GM23338 (cell line): ENCODE data around the gene EIF4EBP3. TPM values are rescaled to one million over a fixed set of nuclear protein-coding genes. Genes with fewer than 3 reads are reported as not detected.

Experiments used
- ATAC-seq: fragments of 200-7000 bp; cut with Tn5 transposase; 3 replicates; pipeline ENCODE4 v1.9.1; 2020
- DNase-seq: peaks from one replicate; pipeline ENCODE4 v3.0.0-alpha.2; 2015; ENCODE audit warnings: low spot score
- H2AFZ ChIP-seq: fragments of 200-600 bp; sonication (generic); 2 replicates; pipeline ENCODE4 v1.8.0; 2016; ENCODE audit warnings: antibody characterized with exemption, mild to moderate bottlenecking, moderate library complexity
- H3F3A ChIP-seq: fragments of 200-600 bp; sonication (generic); replicated peaks from 2 replicates; pipeline ENCODE4 v1.8.0; 2017; ENCODE audit warnings: antibody characterized with exemption, mixed run types, low read depth
- H3K27ac ChIP-seq: fragments of 200-600 bp; sonication (generic); 2 replicates; pipeline ENCODE4 v1.6.1; 2016; ENCODE audit warnings: low read depth
- H3K27me3 ChIP-seq: fragments of 200-600 bp; sonication (generic); 2 replicates; pipeline ENCODE4 v1.8.0; 2016; ENCODE audit warnings: mild to moderate bottlenecking, mixed run types, moderate library complexity; ENCODE audit not compliant: insufficient read depth
- H3K36me3 ChIP-seq: fragments of 200-600 bp; sonication (generic); 2 replicates; pipeline ENCODE4 v1.8.0; 2016; ENCODE audit warnings: mild to moderate bottlenecking; ENCODE audit not compliant: insufficient read depth
- H3K4me1 ChIP-seq: fragments of 200-600 bp; sonication (generic); 2 replicates; pipeline ENCODE4 v1.8.0; 2016; ENCODE audit warnings: mild to moderate bottlenecking, moderate library complexity; ENCODE audit not compliant: insufficient read depth
- H3K4me2 ChIP-seq: fragments of 200-600 bp; sonication (generic); 2 replicates; pipeline ENCODE4 v1.7.1; 2017; ENCODE audit warnings: mixed run types
- H3K4me3 ChIP-seq: fragments of 200-600 bp; sonication (generic); 2 replicates; pipeline ENCODE4 v1.6.1; 2016; ENCODE audit warnings: mixed run types
- H3K79me2 ChIP-seq: fragments of 200-600 bp; sonication (generic); replicated peaks from 2 replicates; pipeline ENCODE4 v1.8.0; 2017; ENCODE audit warnings: mild to moderate bottlenecking; ENCODE audit not compliant: insufficient read depth
- H3K9me2 ChIP-seq: fragments of 200-600 bp; sonication (generic); 2 replicates; pipeline ENCODE4 v1.8.0; 2017; ENCODE audit not compliant: insufficient read depth
- H4K20me1 ChIP-seq: fragments of 200-600 bp; sonication (generic); replicated peaks from 2 replicates; pipeline ENCODE4 v1.8.0; 2017; ENCODE audit warnings: mild to moderate bottlenecking; ENCODE audit not compliant: insufficient read depth
- H3K27ac Mint-ChIP-seq: 2 replicates; pipeline ENCODE4 v1.8.0; 2020; ENCODE audit warnings: inconsistent platforms, mild to moderate bottlenecking, moderate library complexity, mixed read lengths
- H3K27me3 Mint-ChIP-seq: 3 replicates; pipeline ENCODE4 v1.8.0; 2022; ENCODE audit warnings: low read depth, mild to moderate bottlenecking, moderate library complexity, mixed read lengths, inconsistent platforms; ENCODE audit not compliant: insufficient read depth, poor library complexity
- H3K36me3 Mint-ChIP-seq: 3 replicates; pipeline ENCODE4 v1.8.0; 2021; ENCODE audit warnings: low read depth, mild to moderate bottlenecking, inconsistent platforms, moderate library complexity, mixed read lengths
- H3K4me1 Mint-ChIP-seq: 3 replicates; pipeline ENCODE4 v1.8.0; 2020; ENCODE audit warnings: mild to moderate bottlenecking, inconsistent platforms, mixed read lengths
- H3K4me3 Mint-ChIP-seq: 3 replicates; pipeline ENCODE4 v1.8.0; 2021; ENCODE audit warnings: moderate library complexity, mild to moderate bottlenecking, inconsistent platforms, mixed read lengths
- H3K9me3 Mint-ChIP-seq: 3 replicates; pipeline ENCODE4 v1.8.0; 2020; ENCODE audit warnings: moderate library complexity, mild to moderate bottlenecking, inconsistent platforms, mixed read lengths
- CREB1 ChIP-seq: fragments of 250-450 bp; sonication (Bioruptor Pico); IDR thresholded peaks from 2 replicates; pipeline ENCODE4 v1.5.0; 2020; ENCODE audit warnings: low read depth, mild to moderate bottlenecking, moderate library complexity
- EZH2 ChIP-seq: fragments of 200-600 bp; sonication (generic); IDR thresholded peaks from one replicate; pipeline ENCODE4 v1.8.0; 2017; ENCODE audit warnings: antibody characterized with exemption, mild to moderate bottlenecking, low read depth; ENCODE audit not compliant: unreplicated experiment
- EZH2phosphoT487 ChIP-seq: fragments of 200-600 bp; sonication (generic); IDR thresholded peaks from one replicate; pipeline ENCODE4 v1.8.1; 2018; ENCODE audit warnings: antibody characterized with exemption; ENCODE audit not compliant: unreplicated experiment
- JUNB ChIP-seq: IDR thresholded peaks from one replicate; pipeline ENCODE4 v1.6.1; 2016; ENCODE audit warnings: antibody characterized with exemption; ENCODE audit not compliant: unreplicated experiment
- NANOG ChIP-seq: IDR thresholded peaks from 2 replicates; pipeline ENCODE4 v1.6.1; 2016; ENCODE audit warnings: antibody characterized with exemption, borderline replicate concordance
- POLR2AphosphoS5 ChIP-seq: IDR thresholded peaks from 2 replicates; pipeline ENCODE4 v1.6.1; 2016; ENCODE audit warnings: antibody characterized with exemption, low read depth
- STAT1 ChIP-seq: IDR thresholded peaks from one replicate; pipeline ENCODE4 v1.6.1; 2016; ENCODE audit warnings: antibody characterized with exemption; ENCODE audit not compliant: unreplicated experiment
- ZNF114 ChIP-seq: fragments of 250-450 bp; sonication (Bioruptor Pico); IDR thresholded peaks from 2 replicates; pipeline ENCODE4 v1.5.0; 2020; ENCODE audit warnings: mild to moderate bottlenecking, moderate library complexity
- ZNF331 ChIP-seq: fragments of 250-450 bp; sonication (Bioruptor Pico); IDR thresholded peaks from 2 replicates; pipeline ENCODE4 v1.5.0; 2020; ENCODE audit warnings: low read depth, mild to moderate bottlenecking, moderate library complexity
- polyA plus RNA-seq: library from polyadenylated mRNA; unstranded; fragments of >200 nt; fragmentation: Nextera tagmentation; extraction: Ambion mirVana; gene quantifications from 2 replicates; pipeline ENCODE4 v1.2.1, GENCODE V29; 2016
- total RNA-seq: library from RNA; depleted of rRNA; stranded (reverse); fragments of >200 nt; shearing (Covaris generic); gene quantifications from 2 replicates; pipeline ENCODE4 v1.2.3, GENCODE V29; 2014
- TF ChIP-seq, protein P1 (sequence below): IDR thresholded peaks from 2 replicates; pipeline ENCODE4 v1.6.1; 2016; ENCODE audit warnings: antibody characterized with exemption
- TF ChIP-seq, protein P2 (sequence below), 2 experiments: fragments of 200-600 bp in 1 of 2; sonication (generic) in 1 of 2; conservative IDR thresholded peaks; 2 replicates each; pipeline versions ENCODE4 v1.5.1 to v1.6.1; 2016 to 2017; ENCODE audit warnings: antibody characterized with exemption in 2 of 2, low read depth in 2 of 2, mild to moderate bottlenecking in 2 of 2, moderate library complexity in 1 of 2
- TF ChIP-seq, protein P3 (sequence below): IDR thresholded peaks from one replicate; pipeline ENCODE4 v1.6.1; 2018; ENCODE audit warnings: antibody characterized with exemption; ENCODE audit not compliant: unreplicated experiment
- TF ChIP-seq, protein P4 (sequence below): fragments of 250-450 bp; sonication (Bioruptor Pico); IDR thresholded peaks from 2 replicates; pipeline ENCODE4 v1.5.0; 2020; ENCODE audit warnings: mild to moderate bottlenecking, moderate library complexity

Gene EIF4EBP3
- total and polyA plus RNA-seq, 2 experiments from 2014 or later, result 2.4 to 21.5 TPM

DNA sequence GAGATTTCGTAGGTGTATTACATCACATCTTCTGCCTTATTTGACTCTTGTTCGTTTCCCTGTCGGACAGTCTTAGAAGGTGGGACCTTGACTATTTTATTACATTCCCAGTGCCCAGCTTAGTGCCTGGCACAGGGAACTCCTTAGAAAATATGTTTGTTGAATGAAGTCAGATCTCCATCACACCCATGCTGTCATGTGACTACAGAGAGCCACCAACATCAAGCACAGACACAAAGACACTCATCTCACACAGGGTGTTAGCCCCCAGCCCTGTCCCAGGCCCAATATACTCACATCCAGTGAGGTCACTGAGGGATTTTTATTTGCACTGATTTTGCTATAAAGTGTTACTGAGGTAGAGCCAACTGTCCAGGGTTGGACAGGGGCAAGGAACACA lies 10.5 kb downstream of the EIF4EBP3 start:
- H4K20me1 ChIP-seq, result no peaks in the 10 kb centered on the region; the same call in 1 of the 2 replicates
- DNase-seq (no peak), ATAC-seq (no peak)
- H3K27ac Mint-ChIP-seq, result peak overlapping the region; percentile 93
- TF ChIP-seq ZNF331 (CRISPR knock-in tag) (no peak), JUNB (no peak), EZH2 (no peak), NANOG (no peak), CREB1 (CRISPR knock-in tag) (no peak), ZNF114 (CRISPR knock-in tag) (no peak), STAT1 (no peak), POLR2AphosphoS5 (no peak), EZH2phosphoT487 (no peak)
- TF ChIP-seq, protein P1, sequence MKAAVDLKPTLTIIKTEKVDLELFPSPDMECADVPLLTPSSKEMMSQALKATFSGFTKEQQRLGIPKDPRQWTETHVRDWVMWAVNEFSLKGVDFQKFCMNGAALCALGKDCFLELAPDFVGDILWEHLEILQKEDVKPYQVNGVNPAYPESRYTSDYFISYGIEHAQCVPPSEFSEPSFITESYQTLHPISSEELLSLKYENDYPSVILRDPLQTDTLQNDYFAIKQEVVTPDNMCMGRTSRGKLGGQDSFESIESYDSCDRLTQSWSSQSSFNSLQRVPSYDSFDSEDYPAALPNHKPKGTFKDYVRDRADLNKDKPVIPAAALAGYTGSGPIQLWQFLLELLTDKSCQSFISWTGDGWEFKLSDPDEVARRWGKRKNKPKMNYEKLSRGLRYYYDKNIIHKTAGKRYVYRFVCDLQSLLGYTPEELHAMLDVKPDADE, result no peak
- TF ChIP-seq, protein P2, sequence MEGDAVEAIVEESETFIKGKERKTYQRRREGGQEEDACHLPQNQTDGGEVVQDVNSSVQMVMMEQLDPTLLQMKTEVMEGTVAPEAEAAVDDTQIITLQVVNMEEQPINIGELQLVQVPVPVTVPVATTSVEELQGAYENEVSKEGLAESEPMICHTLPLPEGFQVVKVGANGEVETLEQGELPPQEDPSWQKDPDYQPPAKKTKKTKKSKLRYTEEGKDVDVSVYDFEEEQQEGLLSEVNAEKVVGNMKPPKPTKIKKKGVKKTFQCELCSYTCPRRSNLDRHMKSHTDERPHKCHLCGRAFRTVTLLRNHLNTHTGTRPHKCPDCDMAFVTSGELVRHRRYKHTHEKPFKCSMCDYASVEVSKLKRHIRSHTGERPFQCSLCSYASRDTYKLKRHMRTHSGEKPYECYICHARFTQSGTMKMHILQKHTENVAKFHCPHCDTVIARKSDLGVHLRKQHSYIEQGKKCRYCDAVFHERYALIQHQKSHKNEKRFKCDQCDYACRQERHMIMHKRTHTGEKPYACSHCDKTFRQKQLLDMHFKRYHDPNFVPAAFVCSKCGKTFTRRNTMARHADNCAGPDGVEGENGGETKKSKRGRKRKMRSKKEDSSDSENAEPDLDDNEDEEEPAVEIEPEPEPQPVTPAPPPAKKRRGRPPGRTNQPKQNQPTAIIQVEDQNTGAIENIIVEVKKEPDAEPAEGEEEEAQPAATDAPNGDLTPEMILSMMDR (conservative IDR thresholded peaks at IDR 0.05; ENCODE audit: low read depth in 2 of 2), result no peak
- TF ChIP-seq, protein P3, sequence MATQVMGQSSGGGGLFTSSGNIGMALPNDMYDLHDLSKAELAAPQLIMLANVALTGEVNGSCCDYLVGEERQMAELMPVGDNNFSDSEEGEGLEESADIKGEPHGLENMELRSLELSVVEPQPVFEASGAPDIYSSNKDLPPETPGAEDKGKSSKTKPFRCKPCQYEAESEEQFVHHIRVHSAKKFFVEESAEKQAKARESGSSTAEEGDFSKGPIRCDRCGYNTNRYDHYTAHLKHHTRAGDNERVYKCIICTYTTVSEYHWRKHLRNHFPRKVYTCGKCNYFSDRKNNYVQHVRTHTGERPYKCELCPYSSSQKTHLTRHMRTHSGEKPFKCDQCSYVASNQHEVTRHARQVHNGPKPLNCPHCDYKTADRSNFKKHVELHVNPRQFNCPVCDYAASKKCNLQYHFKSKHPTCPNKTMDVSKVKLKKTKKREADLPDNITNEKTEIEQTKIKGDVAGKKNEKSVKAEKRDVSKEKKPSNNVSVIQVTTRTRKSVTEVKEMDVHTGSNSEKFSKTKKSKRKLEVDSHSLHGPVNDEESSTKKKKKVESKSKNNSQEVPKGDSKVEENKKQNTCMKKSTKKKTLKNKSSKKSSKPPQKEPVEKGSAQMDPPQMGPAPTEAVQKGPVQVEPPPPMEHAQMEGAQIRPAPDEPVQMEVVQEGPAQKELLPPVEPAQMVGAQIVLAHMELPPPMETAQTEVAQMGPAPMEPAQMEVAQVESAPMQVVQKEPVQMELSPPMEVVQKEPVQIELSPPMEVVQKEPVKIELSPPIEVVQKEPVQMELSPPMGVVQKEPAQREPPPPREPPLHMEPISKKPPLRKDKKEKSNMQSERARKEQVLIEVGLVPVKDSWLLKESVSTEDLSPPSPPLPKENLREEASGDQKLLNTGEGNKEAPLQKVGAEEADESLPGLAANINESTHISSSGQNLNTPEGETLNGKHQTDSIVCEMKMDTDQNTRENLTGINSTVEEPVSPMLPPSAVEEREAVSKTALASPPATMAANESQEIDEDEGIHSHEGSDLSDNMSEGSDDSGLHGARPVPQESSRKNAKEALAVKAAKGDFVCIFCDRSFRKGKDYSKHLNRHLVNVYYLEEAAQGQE, result no peak
- TF ChIP-seq, protein P4, sequence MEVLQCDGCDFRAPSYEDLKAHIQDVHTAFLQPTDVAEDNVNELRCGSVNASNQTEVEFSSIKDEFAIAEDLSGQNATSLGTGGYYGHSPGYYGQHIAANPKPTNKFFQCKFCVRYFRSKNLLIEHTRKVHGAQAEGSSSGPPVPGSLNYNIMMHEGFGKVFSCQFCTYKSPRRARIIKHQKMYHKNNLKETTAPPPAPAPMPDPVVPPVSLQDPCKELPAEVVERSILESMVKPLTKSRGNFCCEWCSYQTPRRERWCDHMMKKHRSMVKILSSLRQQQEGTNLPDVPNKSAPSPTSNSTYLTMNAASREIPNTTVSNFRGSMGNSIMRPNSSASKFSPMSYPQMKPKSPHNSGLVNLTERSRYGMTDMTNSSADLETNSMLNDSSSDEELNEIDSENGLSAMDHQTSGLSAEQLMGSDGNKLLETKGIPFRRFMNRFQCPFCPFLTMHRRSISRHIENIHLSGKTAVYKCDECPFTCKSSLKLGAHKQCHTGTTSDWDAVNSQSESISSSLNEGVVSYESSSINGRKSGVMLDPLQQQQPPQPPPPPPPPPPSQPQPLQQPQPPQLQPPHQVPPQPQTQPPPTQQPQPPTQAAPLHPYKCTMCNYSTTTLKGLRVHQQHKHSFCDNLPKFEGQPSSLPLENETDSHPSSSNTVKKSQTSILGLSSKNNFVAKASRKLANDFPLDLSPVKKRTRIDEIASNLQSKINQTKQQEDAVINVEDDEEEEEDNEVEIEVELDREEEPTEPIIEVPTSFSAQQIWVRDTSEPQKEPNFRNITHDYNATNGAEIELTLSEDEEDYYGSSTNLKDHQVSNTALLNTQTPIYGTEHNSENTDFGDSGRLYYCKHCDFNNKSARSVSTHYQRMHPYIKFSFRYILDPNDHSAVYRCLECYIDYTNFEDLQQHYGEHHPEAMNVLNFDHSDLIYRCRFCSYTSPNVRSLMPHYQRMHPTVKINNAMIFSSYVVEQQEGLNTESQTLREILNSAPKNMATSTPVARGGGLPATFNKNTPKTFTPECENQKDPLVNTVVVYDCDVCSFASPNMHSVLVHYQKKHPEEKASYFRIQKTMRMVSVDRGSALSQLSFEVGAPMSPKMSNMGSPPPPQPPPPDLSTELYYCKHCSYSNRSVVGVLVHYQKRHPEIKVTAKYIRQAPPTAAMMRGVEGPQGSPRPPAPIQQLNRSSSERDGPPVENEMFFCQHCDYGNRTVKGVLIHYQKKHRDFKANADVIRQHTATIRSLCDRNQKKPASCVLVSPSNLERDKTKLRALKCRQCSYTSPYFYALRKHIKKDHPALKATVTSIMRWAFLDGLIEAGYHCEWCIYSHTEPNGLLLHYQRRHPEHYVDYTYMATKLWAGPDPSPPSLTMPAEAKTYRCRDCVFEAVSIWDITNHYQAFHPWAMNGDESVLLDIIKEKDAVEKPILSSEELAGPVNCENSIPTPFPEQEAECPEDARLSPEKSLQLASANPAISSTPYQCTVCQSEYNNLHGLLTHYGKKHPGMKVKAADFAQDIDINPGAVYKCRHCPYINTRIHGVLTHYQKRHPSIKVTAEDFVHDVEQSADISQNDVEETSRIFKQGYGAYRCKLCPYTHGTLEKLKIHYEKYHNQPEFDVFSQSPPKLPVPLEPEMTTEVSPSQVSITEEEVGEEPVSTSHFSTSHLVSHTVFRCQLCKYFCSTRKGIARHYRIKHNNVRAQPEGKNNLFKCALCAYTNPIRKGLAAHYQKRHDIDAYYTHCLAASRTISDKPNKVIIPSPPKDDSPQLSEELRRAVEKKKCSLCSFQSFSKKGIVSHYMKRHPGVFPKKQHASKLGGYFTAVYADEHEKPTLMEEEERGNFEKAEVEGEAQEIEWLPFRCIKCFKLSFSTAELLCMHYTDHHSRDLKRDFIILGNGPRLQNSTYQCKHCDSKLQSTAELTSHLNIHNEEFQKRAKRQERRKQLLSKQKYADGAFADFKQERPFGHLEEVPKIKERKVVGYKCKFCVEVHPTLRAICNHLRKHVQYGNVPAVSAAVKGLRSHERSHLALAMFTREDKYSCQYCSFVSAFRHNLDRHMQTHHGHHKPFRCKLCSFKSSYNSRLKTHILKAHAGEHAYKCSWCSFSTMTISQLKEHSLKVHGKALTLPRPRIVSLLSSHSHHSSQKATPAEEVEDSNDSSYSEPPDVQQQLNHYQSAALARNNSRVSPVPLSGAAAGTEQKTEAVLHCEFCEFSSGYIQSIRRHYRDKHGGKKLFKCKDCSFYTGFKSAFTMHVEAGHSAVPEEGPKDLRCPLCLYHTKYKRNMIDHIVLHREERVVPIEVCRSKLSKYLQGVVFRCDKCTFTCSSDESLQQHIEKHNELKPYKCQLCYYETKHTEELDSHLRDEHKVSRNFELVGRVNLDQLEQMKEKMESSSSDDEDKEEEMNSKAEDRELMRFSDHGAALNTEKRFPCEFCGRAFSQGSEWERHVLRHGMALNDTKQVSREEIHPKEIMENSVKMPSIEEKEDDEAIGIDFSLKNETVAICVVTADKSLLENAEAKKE, result no peak
- H3K4me2 ChIP-seq, result peak overlapping the region; percentile 85
- no peaks in the 10 kb centered on the region for H3K27me3 ChIP-seq
- H3K4me3 ChIP-seq, result peak overlapping the region; percentile 80
- no peaks in the 10 kb centered on the region for H3K36me3 ChIP-seq
- H2AFZ ChIP-seq, result peak overlapping the region; percentile 53; the same call in 1 of the 2 replicates
- H3K9me3 Mint-ChIP-seq, result no peaks in the 10 kb centered on the region; the same call in 2 of the 3 replicates
- peak overlapping the region; percentile 80 for H3K4me3 Mint-ChIP-seq
- peaks cover 40% of the 10 kb centered on the region for H3K79me2 ChIP-seq
- peaks cover 20% of the 10 kb centered on the region for H3K27me3 Mint-ChIP-seq
- peak overlapping the region; percentile 93 for H3K27ac ChIP-seq
- peaks cover 18% of the 10 kb centered on the region for H3K4me1 ChIP-seq
- H3K36me3 Mint-ChIP-seq, result peaks cover 20% of the 10 kb centered on the region
- no peaks in the 10 kb centered on the region; the same call in 1 of the 2 replicates for H3K9me2 ChIP-seq
- 0 out of 2 replicates have a peak, but pooled peaks cover 2% of the 10 kb centered on the region for H3F3A ChIP-seq
- peaks cover 21% of the 10 kb centered on the region for H3K4me1 Mint-ChIP-seq
